Loucy (cell line): ENCODE results near the gene FRRS1.

ENCODE experiments used
- H2AFZ ChIP-seq: fragments of 200-600 bp; sonication (generic); 2 replicates; pipeline ENCODE4 v1.6.0; 2016; ENCODE audit warnings: antibody characterized with exemption, mild to moderate bottlenecking, low read length, moderate library complexity
- H3F3A ChIP-seq: fragments of 200-600 bp; 2 replicates; pipeline ENCODE4 v1.6.0; 2016; ENCODE audit warnings: antibody characterized with exemption, low read depth, mild to moderate bottlenecking
- H3K27me3 ChIP-seq: fragments of 200-600 bp; sonication (generic); 2 replicates; pipeline ENCODE4 v1.6.1; 2014; ENCODE audit warnings: low read length, mild to moderate bottlenecking; ENCODE audit not compliant: insufficient read depth, poor library complexity, severe bottlenecking
- H3K36me3 ChIP-seq: fragments of 200-600 bp; sonication (generic); 2 replicates; pipeline ENCODE4 v1.6.1; 2016; ENCODE audit warnings: low read length; ENCODE audit not compliant: insufficient read depth
- H3K4me1 ChIP-seq: fragments of 200-600 bp; sonication (generic); 2 replicates; pipeline ENCODE4 v1.5.1; 2014; ENCODE audit warnings: low read length, mild to moderate bottlenecking; ENCODE audit not compliant: insufficient read depth, poor library complexity, severe bottlenecking
- H3K4me2 ChIP-seq: fragments of 200-600 bp; sonication (generic); 2 replicates; pipeline ENCODE4 v1.6.0; 2014; ENCODE audit warnings: antibody characterized with exemption, low read length, low read depth, mild to moderate bottlenecking; ENCODE audit not compliant: poor library complexity, severe bottlenecking
- H3K4me3 ChIP-seq: fragments of 200-600 bp; sonication (generic); 2 replicates; pipeline ENCODE4 v1.5.1; 2014; ENCODE audit warnings: low read length, mild to moderate bottlenecking, mixed read lengths; ENCODE audit not compliant: poor library complexity, severe bottlenecking
- H3K79me2 ChIP-seq: fragments of 200-600 bp; sonication (generic); 2 replicates; pipeline ENCODE4 v1.6.1; 2014; ENCODE audit warnings: low read length; ENCODE audit not compliant: insufficient read depth
- H3K9ac ChIP-seq: fragments of 200-600 bp; sonication (generic); 2 replicates; pipeline ENCODE4 v1.6.0; 2014; ENCODE audit warnings: mild to moderate bottlenecking, low read depth, low read length, moderate library complexity; ENCODE audit not compliant: poor library complexity, severe bottlenecking
- H3K9me2 ChIP-seq: fragments of 200-600 bp; sonication (generic); replicated peaks from 2 replicates; pipeline ENCODE4 v1.6.1; 2016; ENCODE audit warnings: low read depth, low read length, mixed read lengths
- H3K9me3 ChIP-seq: fragments of 200-600 bp; sonication (generic); 2 replicates; pipeline ENCODE4 v1.6.1; 2014; ENCODE audit warnings: mild to moderate bottlenecking, antibody characterized with exemption, low read length, low read depth; ENCODE audit not compliant: insufficient read depth
- H4K20me1 ChIP-seq: fragments of 200-600 bp; sonication (generic); 2 replicates; pipeline ENCODE4 v1.6.0; 2014; ENCODE audit warnings: antibody characterized with exemption, low read length, mild to moderate bottlenecking; ENCODE audit not compliant: insufficient read depth, poor library complexity, severe bottlenecking
- CTCF ChIP-seq: fragments of 200-600 bp; sonication (generic); conservative IDR thresholded peaks from 2 replicates; pipeline ENCODE4 v1.5.1; 2014; ENCODE audit warnings: mild to moderate bottlenecking, antibody characterized with exemption, low read length
- EZH2phosphoT487 ChIP-seq: fragments of 200-600 bp; IDR thresholded peaks from 2 replicates; pipeline ENCODE4 v1.6.1; 2018; ENCODE audit warnings: antibody characterized with exemption, mild to moderate bottlenecking, moderate library complexity, borderline replicate concordance

The FRRS1 gene

GRCh38 chr1:99672038-99672437, 94.4 kb downstream of the FRRS1 start:
- TF ChIP-seq EZH2phosphoT487 (no peak), CTCF (no peak)
- no peak overlapping the region for H3K4me2 ChIP-seq

GRCh38 chr1:99670583-99670982, 95.9 kb downstream of the FRRS1 start:
- Histone ChIP-seq H2AFZ (no peak overlapping the region), H3F3A (no peaks in the 10 kb centered on the region), H3K36me3 (no peaks in the 10 kb centered on the region), H3K9me2 (0 out of 2 replicates have a peak, but pooled peaks cover 5% of the 10 kb centered on the region), H4K20me1 (no peaks in the 10 kb centered on the region), H3K9me3 (no peaks in the 10 kb centered on the region), H3K79me2 (no peaks in the 10 kb centered on the region), H3K27me3 (no peaks in the 10 kb centered on the region), H3K4me1 (no peaks in the 10 kb centered on the region), H3K4me3 (no peak overlapping the region), H3K4me2 (no peak overlapping the region), H3K9ac (no peak overlapping the region)
- TF ChIP-seq CTCF (no peak), EZH2phosphoT487 (no peak)

More at GRCh38 chr1:99672038-99672437, 94.4 kb downstream of the FRRS1 start:
- H4K20me1 ChIP-seq: no peaks in the 10 kb centered on the region
- no peak overlapping the region for H3K9ac ChIP-seq
- no peak overlapping the region for H3K4me3 ChIP-seq
- H3K36me3 ChIP-seq: no peaks in the 10 kb centered on the region
- H3K9me3 ChIP-seq: no peaks in the 10 kb centered on the region
- no peaks in the 10 kb centered on the region for H3K79me2 ChIP-seq
- H3K27me3 ChIP-seq: no peaks in the 10 kb centered on the region
- H3F3A ChIP-seq: no peaks in the 10 kb centered on the region
- H2AFZ ChIP-seq: no peak overlapping the region
- H3K9me2 ChIP-seq: 0 out of 2 replicates have a peak, but pooled peaks cover 5% of the 10 kb centered on the region
- no peaks in the 10 kb centered on the region for H3K4me1 ChIP-seq

GRCh38 chr1:99669821-99670220, 96.6 kb downstream of the FRRS1 start:
- H3K79me2 ChIP-seq: no peaks in the 10 kb centered on the region
- no peak overlapping the region for H3K9ac ChIP-seq
- no peaks in the 10 kb centered on the region for H3K36me3 ChIP-seq
- no peaks in the 10 kb centered on the region for H3K9me3 ChIP-seq
- H4K20me1 ChIP-seq: no peaks in the 10 kb centered on the region
- H3K27me3 ChIP-seq: no peaks in the 10 kb centered on the region
- H3K9me2 ChIP-seq: 0 out of 2 replicates have a peak, but pooled peaks cover 3% of the 10 kb centered on the region
- TF ChIP-seq EZH2phosphoT487 (no peak), CTCF (no peak)
- H3K4me1 ChIP-seq: no peaks in the 10 kb centered on the region
- no peak overlapping the region for H3K4me2 ChIP-seq
- H3F3A ChIP-seq: no peaks in the 10 kb centered on the region
- H3K4me3 ChIP-seq: no peak overlapping the region
- H2AFZ ChIP-seq: no peak overlapping the region
